CD4-positive, alpha-beta T cell treated with Interleukin-1 beta for 1 hour (primary cell): ENCODE results near the gene OSBPL8.
"Not testable (repeated sequence)": the region's sequence is repeated elsewhere in the genome, so short reads cannot be mapped to it uniquely, and the experiment has no call there.

Experiments used
- DNase-seq, 2 donors: peaks; one replicate each; pipeline ENCODE4 v3.0.0-alpha.2; 2020 to 2022

OSBPL8 gene

DNA sequence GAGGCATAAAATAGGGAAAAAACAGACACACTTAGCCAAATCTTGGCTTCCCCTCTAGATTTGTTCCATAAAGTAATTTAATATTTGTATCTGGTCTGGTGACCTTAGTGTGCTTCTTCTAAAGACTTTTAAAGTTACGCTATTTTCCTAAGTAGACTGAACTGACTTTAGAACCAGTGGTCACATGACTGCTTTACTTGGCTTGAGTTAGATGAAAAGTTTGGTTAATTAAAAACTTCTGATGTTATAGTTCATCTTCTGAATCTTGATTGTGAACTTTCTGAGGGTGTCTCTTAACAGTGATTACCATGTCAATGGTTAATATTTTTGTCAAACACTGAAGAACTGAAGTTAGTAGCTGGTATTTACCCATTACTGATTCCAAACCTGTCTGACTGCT lies 214.0 kb downstream of the OSBPL8 start:
- no peak for DNase-seq

DNA sequence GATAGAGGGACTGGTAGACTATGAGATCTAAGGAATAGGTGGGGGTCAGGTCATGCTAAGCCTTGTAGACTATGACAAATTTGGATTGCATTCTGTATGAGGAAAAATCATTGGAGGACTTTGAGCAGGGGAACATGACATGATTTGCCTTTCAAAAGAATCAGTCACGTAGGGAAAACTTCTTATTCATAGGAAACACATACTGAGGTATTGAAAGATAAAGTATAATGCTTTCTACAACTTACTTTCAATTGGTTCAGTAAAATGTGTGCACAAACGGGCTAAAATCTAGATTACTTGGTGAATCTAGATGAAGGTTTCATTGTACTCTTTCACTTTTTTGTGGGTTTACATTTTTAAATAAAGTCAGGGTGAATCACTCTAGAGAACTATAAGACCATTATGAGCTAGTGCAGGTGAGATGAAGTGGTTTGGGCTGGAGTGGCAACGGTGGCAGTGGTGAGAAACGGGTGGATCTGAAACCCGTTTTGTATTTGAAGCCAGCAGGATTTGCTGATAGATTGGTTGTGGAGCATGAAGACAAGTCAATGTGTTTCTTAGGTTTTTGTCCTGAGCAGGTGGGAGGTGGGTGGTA lies 218.0 kb downstream of the OSBPL8 start:
- DNase-seq: no peak

DNA sequence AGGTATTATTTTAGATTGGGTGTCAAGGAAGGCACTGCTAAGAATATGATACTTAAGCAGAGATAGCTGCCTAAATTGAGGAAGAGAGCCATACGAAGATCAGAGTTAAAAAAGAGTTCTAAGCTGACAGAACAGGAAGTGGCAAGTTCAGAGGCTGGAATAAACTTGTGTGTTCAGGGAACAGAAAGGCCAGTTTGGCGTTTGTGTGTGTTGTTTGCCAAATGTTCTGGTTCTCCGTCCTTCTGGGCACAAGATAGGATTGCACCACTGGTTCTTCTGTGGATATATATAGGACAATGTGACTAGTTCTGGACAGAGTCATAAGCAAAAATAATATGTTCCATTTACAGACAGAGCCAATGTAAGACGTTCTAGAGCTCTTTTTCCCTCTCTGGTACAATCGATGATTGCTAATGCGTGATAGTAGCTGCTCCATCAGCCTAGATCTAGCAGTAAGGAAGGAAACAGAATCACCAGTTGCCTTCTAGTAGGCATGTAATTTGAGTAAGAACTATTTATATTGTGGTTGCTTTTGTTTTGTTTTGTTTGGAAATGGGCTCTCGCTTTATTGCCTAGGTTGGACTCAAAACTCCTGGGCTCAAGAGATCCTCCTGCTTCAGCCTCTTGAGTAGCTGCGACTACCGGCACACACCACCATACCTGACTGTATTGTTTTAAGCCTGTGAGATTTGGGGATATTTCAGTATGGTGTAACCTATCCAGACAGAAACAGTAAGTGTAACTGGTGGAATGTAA lies 218.7 kb downstream of the OSBPL8 start:
- no peak for DNase-seq

DNA sequence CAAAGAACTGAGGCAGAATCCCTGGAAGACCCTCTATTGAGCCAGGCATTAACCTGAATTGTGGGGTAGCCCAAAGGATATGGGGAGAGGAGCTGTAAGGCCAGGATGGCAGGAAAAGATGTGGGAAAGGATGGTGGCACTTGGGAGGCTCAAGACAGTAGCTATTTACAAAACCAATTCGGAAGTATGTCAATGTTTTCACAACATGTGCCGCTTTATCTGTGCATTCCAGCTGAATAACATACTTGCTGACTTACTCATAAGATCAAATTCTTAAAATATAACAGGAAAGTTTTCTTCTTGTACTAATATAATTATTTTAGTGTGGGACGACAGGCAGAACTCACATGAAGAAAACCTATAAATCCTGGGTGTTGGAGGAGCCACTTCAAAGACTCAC lies 222.0 kb downstream of the OSBPL8 start:
- no peak for DNase-seq

DNA sequence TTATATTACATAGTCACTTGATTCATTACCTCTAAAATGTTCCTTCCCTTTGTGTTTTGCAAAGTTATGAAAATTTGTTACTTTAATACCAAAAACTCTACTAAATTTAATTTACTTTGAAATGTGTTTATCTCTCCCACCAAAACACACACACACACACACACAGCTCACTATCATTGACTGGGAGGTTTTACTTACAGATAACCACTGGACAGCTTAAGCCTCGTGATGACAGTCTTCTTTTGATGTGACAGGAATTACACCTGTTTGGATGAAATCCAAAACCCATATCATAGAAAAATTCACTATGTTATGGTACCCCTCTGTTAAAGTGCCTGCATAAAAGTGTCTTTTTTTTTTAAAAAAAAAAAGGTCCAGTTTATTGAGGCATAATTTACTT lies 227.0 kb downstream of the OSBPL8 start:
- DNase-seq: no peak

DNA sequence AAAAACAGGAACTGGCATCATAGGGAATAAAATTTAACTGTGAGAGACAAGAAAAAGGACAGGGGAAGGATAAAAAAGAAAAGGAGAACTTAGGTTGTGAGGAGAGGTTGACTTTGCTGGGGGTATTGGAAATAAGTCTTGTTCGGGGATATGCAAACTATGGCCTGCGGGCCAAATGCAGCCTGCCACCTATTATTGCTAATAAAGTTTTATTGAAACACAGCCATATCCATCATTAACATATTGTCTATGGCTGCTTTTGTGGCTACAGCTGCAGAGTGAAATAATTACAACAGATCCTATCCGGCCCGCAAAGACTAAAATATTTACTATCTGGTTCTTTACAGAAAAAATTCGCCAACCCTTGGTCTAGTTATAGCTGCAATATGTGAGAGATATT lies 230.0 kb downstream of the OSBPL8 start:
- DNase-seq: no peak

DNA sequence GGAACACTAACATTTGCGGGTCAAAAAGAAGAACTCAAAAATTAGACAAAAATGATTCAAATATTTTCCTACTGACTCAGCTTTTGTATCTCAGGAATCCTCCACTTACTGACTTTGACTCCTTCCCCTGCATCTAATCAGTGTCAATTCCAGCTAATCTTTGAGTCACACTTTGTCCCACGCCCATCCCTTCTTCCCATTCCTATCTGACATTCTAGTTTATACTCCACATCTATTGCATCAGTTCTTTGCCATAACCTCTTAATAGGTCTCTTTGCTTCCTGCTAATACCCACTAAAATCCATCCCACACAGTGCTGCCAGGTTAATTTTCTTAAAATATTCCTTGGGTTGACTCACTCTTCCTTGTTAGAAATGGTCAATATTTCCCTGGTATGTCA lies 230.4 kb downstream of the OSBPL8 start:
- DNase-seq: no peak

DNA sequence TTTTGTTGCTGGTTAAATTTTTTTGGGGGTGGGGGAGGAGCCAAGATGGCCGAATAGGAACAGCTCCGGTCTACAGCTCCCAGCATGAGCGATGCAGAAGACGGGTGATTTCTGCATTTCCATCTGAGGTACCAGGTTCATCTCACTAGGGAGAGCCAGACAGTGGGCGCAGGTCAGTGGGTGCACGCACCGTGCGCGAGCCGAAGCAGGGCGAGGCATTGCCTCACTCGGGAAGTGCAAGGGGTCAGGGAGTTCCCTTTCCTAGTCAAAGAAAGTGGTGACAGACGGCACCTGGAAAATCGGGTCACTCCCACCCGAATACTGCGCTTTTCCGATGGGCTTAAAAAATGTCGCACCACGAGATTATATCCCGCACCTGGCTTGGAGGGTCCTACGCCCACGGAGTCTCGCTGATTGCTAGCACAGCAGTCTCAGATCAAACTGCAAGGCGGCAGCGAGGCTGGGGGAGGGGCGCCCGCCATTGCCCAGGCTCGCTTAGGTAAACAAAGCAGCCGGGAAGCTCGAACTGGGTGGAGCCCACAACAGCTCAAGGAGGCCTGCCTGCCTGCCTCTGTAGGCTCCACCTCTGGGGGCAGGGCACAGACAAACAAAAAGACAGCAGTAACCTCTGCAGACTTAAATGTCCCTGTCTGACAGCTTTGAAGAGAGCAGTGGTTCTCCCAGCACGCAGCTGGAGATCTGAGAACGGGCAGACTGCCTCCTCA lies 239.8 kb downstream of the OSBPL8 start:
- not testable (repeated sequence) for DNase-seq

DNA sequence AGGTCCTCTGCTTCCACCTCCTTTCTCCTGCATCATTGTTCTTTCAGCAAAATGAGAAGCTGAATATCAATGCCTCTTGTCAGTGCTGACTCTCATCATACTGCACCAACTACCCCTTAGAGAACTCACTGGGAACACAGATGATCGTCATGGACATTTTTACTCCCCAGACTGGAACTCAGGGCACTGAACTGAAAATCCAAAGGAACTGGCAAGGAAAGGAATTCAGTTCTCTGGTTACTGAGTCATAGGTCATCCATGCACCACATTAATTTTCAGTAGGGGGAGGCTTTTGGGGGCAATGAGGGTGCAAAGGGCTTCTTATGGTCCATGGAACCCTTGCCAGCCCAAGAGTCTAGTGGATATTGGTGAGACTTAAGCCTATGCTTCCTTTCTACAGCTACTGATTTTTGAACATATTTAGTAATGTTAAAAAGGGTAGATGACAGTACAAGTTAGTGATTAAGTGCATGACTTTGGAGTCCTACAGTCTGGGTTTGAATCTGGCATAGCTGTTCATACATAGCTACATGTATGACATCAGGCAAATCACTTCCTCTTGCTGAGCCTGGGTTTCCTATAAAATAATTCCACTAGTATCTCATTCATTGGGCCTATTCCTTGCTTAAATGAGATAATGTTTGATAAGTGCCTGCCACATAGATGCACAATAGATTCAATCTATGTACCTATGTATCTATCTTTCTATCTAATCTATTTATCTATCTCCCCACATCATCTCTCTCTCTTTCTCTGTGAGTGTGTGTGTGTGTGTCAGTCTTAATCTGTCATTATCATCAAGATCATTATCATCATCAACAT lies 240.6 kb downstream of the OSBPL8 start:
- no peak for DNase-seq

DNA sequence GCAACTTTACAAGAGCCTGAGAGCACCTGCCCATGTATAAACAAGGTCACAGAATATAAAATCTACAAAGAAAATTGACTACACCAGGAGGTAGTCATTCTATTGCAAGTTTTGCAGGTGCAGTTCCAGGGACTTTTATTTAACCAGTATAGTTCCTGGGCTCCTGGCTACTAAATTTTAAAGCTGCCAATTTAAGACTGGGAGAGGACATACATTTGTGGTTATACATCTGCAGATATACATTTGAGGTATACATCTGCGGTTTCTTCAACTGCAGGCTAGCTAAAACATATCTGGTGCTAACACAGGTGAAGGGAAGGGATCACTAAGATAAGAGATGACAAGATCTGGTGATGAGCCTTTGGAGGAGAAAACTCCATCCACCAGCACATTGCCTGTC lies 241.6 kb downstream of the OSBPL8 start:
- no peak for DNase-seq

DNA sequence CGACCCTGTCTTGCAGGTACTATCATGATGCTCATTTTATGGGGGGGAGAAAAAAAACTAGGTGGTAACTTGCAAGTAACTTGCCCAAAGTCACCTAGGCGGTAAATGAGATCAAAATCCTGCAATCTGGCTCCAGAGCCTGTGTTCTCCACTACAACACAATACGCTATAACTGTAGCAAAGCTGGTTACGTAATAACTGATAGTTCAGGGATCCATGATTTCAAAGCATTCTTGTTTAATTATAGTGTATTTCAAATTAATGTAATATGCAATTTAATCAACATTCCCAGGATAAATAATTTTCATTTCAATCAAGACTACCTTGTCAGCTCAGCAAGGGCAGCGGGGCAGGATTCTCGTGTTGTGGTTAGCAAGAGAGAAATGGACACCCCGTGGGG lies 243.1 kb downstream of the OSBPL8 start:
- no peak for DNase-seq

DNA sequence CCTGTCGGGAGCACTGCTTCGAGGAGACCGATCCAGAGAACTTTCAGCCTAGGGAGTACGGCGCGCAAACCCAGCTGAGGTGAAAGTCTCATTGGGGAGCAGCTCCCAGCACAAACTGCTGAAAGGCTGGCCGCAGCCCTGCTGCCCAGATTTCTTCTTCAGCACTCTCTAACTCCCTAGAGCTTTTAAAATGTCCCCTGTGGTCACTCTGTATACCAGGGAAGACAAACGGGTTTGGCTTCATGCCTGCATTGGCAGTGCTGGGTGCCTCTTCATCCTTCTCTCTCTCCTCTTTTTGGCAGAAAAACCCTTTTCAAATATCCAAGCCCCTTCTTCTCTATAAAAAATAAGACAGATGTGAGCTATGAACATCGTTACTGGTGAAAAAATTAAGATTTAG lies 246.3 kb downstream of the OSBPL8 start:
- no peak for DNase-seq

DNA sequence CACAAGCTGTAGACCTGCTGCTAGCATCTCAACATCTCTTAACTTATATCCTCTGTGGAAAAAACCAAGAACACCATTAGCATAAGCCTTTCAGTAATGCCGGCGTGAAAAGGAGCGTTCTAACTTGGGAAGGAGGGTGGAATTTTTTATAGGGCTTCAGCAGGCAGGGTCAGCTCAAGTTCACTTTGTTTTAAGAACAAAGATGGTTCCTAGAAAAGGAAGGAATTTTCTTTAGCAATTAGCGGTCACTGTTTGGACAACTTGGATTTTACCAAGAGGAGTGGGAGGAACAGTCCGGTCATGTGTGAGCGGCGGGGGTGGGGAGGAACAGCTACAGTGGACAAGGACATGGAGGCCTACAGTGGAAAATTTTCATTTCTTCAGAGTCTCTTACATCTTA lies 247.3 kb downstream of the OSBPL8 start:
- DNase-seq: no peak

DNA sequence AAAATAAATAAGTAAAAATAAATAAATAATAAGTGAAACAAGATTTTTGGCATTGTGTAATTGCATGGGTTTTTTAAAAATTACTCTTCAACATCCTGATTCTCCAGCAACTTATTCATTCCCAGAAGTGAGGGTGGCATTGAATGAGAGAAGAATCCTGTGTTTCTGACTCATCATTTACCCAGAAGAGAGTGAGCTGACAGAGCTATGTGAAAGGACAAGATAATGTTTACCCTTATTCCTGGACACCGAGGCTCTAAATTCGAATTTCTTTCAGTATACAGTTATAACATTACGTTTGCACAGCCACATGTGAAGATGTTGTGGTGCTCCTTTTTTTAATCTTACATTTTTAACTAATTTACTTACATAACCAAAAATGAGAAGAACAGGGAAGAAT lies 247.8 kb downstream of the OSBPL8 start:
- DNase-seq: no peak

DNA sequence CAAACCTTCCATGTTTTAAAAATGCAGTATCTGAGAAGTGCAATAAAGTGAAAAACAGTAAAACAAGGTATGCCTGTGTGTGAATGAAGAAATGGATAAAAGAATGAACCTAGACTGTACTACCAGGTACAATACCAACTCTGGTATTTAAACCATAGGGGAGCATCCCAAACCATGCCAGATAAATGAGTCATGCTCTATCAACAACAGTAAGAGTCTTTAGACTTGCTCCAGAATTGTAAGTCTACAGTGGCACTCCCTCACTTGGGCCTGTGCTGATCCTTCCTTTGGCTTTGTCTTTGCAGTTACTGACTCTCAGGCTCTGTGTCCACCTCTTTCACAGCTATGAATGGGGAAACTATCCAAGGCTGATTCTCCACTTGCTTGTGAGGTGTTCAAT lies 249.5 kb downstream of the OSBPL8 start:
- DNase-seq: no peak

DNA sequence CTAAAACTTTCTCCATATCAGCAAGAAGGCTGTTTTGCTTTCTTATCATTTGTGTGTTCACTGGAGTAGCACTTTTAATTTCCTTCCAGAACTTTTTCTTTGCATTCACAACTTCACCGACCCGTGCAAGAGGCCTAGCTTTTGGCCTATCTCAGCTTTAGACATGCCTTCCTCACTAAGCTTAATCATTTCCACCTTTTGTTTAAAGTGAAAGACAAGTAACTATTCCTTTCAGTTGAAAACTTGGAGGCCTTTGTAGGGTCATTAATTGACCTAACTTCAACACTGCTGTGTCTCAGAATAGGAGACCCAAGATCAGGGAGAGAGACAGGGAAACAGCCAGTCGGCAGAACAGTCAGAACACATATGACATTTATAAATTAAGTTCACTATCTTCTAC lies 250.7 kb downstream of the OSBPL8 start:
- DNase-seq: no peak

DNA sequence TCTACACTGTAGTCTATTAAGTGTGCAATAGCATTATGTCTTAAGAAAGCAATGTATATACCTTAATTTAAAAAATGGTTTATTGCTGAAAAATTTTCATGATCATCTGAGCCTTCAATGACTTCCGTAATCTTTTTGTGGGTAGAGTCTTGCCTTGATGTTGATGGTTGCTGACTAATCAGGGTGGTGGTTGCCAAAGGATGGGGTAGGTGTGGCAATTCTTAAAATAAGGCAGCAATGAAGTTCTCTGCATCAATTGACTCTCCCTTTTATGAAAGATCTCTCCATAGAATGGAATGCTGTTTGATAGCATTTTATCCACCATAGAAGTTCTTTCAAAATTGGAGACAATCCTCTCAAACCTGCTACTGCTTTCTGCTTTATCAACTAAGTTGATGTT lies 252.5 kb downstream of the OSBPL8 start:
- DNase-seq: no peak

DNA sequence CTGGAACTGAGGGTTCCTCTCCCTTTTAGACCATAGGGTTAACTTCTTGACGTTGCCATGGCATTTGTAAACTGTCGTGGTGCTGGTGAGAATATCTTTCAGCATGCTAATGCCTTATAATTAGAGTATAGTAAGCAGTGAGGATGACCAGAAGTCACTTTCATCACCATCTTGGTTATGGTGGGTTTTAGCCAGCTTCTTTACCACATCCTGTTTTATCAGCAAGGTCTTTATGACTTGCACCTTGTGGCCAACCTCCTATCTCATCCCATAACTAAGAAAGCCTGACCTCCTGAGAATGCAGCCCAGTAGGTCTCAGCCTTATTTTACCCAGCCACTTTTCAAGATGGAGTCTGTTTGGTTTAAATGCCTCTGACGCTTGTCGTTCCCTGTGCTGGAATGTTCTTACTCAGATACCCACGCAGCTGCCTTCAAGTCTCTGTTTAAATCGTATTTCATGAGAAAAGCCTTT lies 255.5 kb downstream of the OSBPL8 start:
- no peak for DNase-seq

DNA sequence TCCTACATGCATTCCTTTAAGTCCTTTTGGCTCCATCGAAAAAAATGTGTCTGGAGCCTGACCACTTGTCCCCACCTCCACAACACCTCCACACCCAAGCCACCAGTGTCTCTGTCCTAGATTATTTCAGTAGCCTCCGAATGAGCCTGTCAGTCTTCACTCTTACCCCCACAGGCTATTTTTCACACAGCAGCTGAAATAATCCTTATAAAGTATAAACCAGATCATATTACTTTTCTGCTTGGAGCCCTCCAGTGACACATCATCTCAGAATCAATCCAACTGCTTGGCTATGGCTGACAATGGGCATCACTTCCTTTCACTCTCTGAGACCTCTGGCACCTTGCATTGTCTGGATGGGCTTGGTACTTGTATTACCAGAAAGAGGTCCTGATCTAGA lies 256.2 kb downstream of the OSBPL8 start:
- no peak for DNase-seq
